H9 (cell line): ENCODE data around the gene ANKS1B. TPM values are rescaled to one million over a fixed set of nuclear protein-coding genes. Genes with fewer than 3 reads are reported as not detected.

Source experiments
- DNase-seq: peaks from one replicate; pipeline ENCODE4 v3.0.0-alpha.2; 2017
- H2AFZ ChIP-seq: one replicate; pipeline ENCODE4 v1.6.1; 2013; ENCODE audit warnings: mild to moderate bottlenecking, low read length, control low read depth, moderate library complexity
- H2AK5ac ChIP-seq: 2 replicates; pipeline ENCODE4 v1.6.1; 2013; ENCODE audit warnings: low read length, control low read depth, mixed read lengths; ENCODE audit not compliant: insufficient read length
- H2BK120ac ChIP-seq: one replicate; pipeline ENCODE4 v1.6.1; 2013; ENCODE audit warnings: low read depth, mild to moderate bottlenecking, low read length, control low read depth, inconsistent platforms; ENCODE audit not compliant: poor library complexity, severe bottlenecking
- H2BK12ac ChIP-seq: 2 replicates; pipeline ENCODE4 v1.6.1; 2013; ENCODE audit warnings: low read length, control low read depth, mixed read lengths, low read depth; ENCODE audit not compliant: insufficient read length
- H2BK15ac ChIP-seq: 2 replicates; pipeline ENCODE4 v1.6.1; 2013; ENCODE audit warnings: low read depth, low read length, control low read depth
- H2BK20ac ChIP-seq: one replicate; pipeline ENCODE4 v1.6.1; 2013; ENCODE audit warnings: low read depth, mild to moderate bottlenecking, low read length, control low read depth, inconsistent platforms; ENCODE audit not compliant: poor library complexity, severe bottlenecking
- H2BK5ac ChIP-seq: 2 replicates; pipeline ENCODE4 v1.6.1; 2013; ENCODE audit warnings: low read length, control low read depth, mixed read lengths; ENCODE audit not compliant: insufficient read length
- H3K14ac ChIP-seq: 2 replicates; pipeline ENCODE4 v1.6.1; 2013; ENCODE audit warnings: low read length, control low read depth; ENCODE audit not compliant: insufficient read depth
- H3K18ac ChIP-seq: 2 replicates; pipeline ENCODE4 v1.6.1; 2013; ENCODE audit warnings: low read depth, mild to moderate bottlenecking, mixed read lengths, low read length, control low read depth; ENCODE audit not compliant: insufficient read length
- H3K23ac ChIP-seq: 2 replicates; pipeline ENCODE4 v1.6.1; 2013; ENCODE audit warnings: low read length, control low read depth, mixed read lengths, low read depth; ENCODE audit not compliant: insufficient read length
- H3K23me2 ChIP-seq: 2 replicates; pipeline ENCODE4 v1.6.1; 2013; ENCODE audit warnings: low read depth, mild to moderate bottlenecking, mixed read lengths, low read length, control low read depth; ENCODE audit not compliant: insufficient read length, poor library complexity, severe bottlenecking
- H3K27ac ChIP-seq: 2 replicates; pipeline ENCODE4 v1.5.1; 2013; ENCODE audit warnings: low read length, control low read depth, mixed read lengths, low read depth; ENCODE audit not compliant: insufficient read length
- H3K27me3 ChIP-seq: 2 replicates; pipeline ENCODE4 v1.6.1; 2013; ENCODE audit warnings: low read length, control low read depth, inconsistent platforms; ENCODE audit not compliant: insufficient read depth
- H3K4ac ChIP-seq: 2 replicates; pipeline ENCODE4 v1.6.1; 2013; ENCODE audit warnings: low read depth, mild to moderate bottlenecking, control low read depth, inconsistent platforms, low read length, moderate library complexity
- H3K4me1 ChIP-seq: 2 replicates; pipeline ENCODE4 v1.6.1; 2013; ENCODE audit warnings: low read length, control low read depth, inconsistent platforms; ENCODE audit not compliant: insufficient read depth
- H3K4me2 ChIP-seq: 2 replicates; pipeline ENCODE4 v1.6.1; 2013; ENCODE audit warnings: low read length, control low read depth, mixed read lengths; ENCODE audit not compliant: insufficient read length, insufficient read depth
- H3K56ac ChIP-seq: 2 replicates; pipeline ENCODE4 v1.6.1; 2013; ENCODE audit warnings: low read depth, mild to moderate bottlenecking, mixed read lengths, low read length, control low read depth; ENCODE audit not compliant: insufficient read length
- H3K79me1 ChIP-seq: 2 replicates; pipeline ENCODE4 v1.6.1; 2013; ENCODE audit warnings: low read depth, mild to moderate bottlenecking, moderate library complexity, low read length, control low read depth, inconsistent platforms; ENCODE audit not compliant: insufficient read depth, poor library complexity, severe bottlenecking
- H3K79me2 ChIP-seq: 2 replicates; pipeline ENCODE4 v1.6.1; 2013; ENCODE audit warnings: low read length, control low read depth, inconsistent platforms; ENCODE audit not compliant: insufficient read depth
- H3K9ac ChIP-seq: 2 replicates; pipeline ENCODE4 v1.6.1; 2013; ENCODE audit warnings: low read length, control low read depth, mixed read lengths; ENCODE audit not compliant: insufficient read length; ENCODE audit errors: extremely low read depth
- H3K9me3 ChIP-seq: one replicate; pipeline ENCODE4 v1.6.1; 2013; ENCODE audit warnings: low read depth, low read length, inconsistent platforms; ENCODE audit not compliant: control insufficient read depth
- H3T11ph ChIP-seq: one replicate; pipeline ENCODE4 v1.6.1; 2013; ENCODE audit warnings: mild to moderate bottlenecking, low read length, control low read depth, inconsistent platforms
- H4K20me1 ChIP-seq: one replicate; pipeline ENCODE4 v1.6.1; 2013; ENCODE audit not compliant: control insufficient read depth, insufficient read length, insufficient read depth
- H4K5ac ChIP-seq: 2 replicates; pipeline ENCODE4 v1.6.1; 2013; ENCODE audit warnings: low read depth, mild to moderate bottlenecking, mixed read lengths, low read length, control low read depth; ENCODE audit not compliant: insufficient read length
- H4K8ac ChIP-seq: replicated peaks from 2 replicates; pipeline ENCODE4 v1.6.1; 2013; ENCODE audit warnings: low read length, control low read depth, mixed read lengths, low read depth; ENCODE audit not compliant: insufficient read length
- H4K91ac ChIP-seq: 2 replicates; pipeline ENCODE4 v1.6.1; 2013; ENCODE audit warnings: low read depth, mild to moderate bottlenecking, moderate library complexity, mixed read lengths, low read length, control low read depth; ENCODE audit not compliant: insufficient read length
- H3K27ac Mint-ChIP-seq, 3 experiments: 2 replicates in 2 of 3; 3 replicates in 1 of 3; pipeline ENCODE4 v1.8.0; 2020 to 2021; ENCODE audit warnings: mixed read lengths in 3 of 3, mild to moderate bottlenecking in 1 of 3, moderate library complexity in 1 of 3
- H3K27me3 Mint-ChIP-seq: 2 replicates; pipeline ENCODE4 v1.8.0; 2021; ENCODE audit warnings: low read depth, mild to moderate bottlenecking, moderate library complexity, mixed read lengths
- H3K36me3 Mint-ChIP-seq, 3 experiments: 2 replicates in 2 of 3; 3 replicates in 1 of 3; pipeline ENCODE4 v1.8.0; 2020 to 2021; ENCODE audit warnings: low read depth in 3 of 3, mixed read lengths in 3 of 3; ENCODE audit not compliant: insufficient read depth in 1 of 3
- H3K4me1 Mint-ChIP-seq, 2 experiments: 2 replicates each; pipeline ENCODE4 v1.8.0; 2020; ENCODE audit warnings: mixed read lengths in 2 of 2
- H3K4me3 Mint-ChIP-seq, 2 experiments: 2 replicates in 1 of 2; 3 replicates in 1 of 2; pipeline ENCODE4 v1.8.0; 2020 to 2021; ENCODE audit warnings: mild to moderate bottlenecking in 2 of 2, mixed read lengths in 2 of 2, moderate library complexity in 1 of 2
- H3K9me3 Mint-ChIP-seq, 2 experiments: 2 replicates in 1 of 2; 3 replicates in 1 of 2; pipeline ENCODE4 v1.8.0; 2020; ENCODE audit warnings: mild to moderate bottlenecking in 2 of 2, mixed read lengths in 2 of 2, moderate library complexity in 1 of 2
- WGBS: extraction: QIAGEN DNeasy Blood & Tissue Kit; methylation state at CpG from one replicate; pipeline ENCODE4 v1.1.7; 2013; ENCODE audit warnings: missing lambda C conversion rate, low lambda C conversion rate, mixed read lengths; ENCODE audit not compliant: insufficient read length; ENCODE audit errors: extremely low coverage; 5-methylcytosine and 5-hydroxymethylcytosine counted together
- total RNA-seq: library from RNA; stranded (reverse); gene quantifications from 2 replicates; pipeline ENCODE4 v1.2.1, GENCODE V29; 2021
- TF ChIP-seq, protein P1 (sequence below): fragments of 200-600 bp; sonication (generic); conservative IDR thresholded peaks from 3 replicates; pipeline ENCODE4 v1.8.0; 2021; ENCODE audit warnings: antibody characterized with exemption, mild to moderate bottlenecking

Gene ANKS1B
- total RNA-seq, 1 experiment from 2014 or later: 4.1 TPM

DNA sequence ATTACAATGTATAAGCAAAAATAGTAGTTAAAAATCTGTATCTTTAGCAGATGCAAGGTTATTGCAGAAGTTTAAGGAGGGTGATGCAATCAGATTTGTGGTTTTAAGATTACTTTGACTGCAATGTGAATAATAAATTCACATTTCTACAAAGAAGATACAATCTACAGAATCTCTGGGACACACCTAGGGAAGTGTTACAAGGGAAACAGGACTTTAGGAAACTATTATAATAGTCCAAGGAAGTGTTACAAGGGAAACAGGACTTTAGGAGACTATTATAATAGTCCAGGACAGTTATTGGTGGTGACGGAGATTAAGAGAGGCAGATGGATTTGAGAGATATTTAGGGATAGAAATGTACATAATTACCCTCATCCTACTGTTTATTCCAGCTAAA lies 491.5 kb downstream of the ANKS1B start:
- H2BK20ac ChIP-seq: no peak overlapping the region
- Mint-ChIP-seq H3K36me3 (no peaks in the 10 kb centered on the region), H3K4me1 (peaks cover 6 to 9% of the 10 kb centered on the region in 2 experiments), H3K27ac (no peak overlapping the region), H3K4me3 (no peak overlapping the region), H3K27me3 (no peaks in the 10 kb centered on the region), H3K9me3 (no peaks in the 10 kb centered on the region)
- no peaks in the 10 kb centered on the region for H3K9me3 ChIP-seq
- H2BK15ac ChIP-seq: no peak overlapping the region
- no peaks in the 10 kb centered on the region for H3K23me2 ChIP-seq
- no peak overlapping the region for H4K5ac ChIP-seq
- no peak overlapping the region for H3K56ac ChIP-seq
- DNase-seq: no peak
- H3T11ph ChIP-seq: no peak overlapping the region
- no peak overlapping the region for H3K4ac ChIP-seq
- no peak overlapping the region for H2BK12ac ChIP-seq
- no peak overlapping the region for H4K8ac ChIP-seq
- H2BK5ac ChIP-seq: no peak overlapping the region
- no peaks in the 10 kb centered on the region for H3K79me1 ChIP-seq
- no peak overlapping the region for H4K91ac ChIP-seq
- TF ChIP-seq, protein P1, sequence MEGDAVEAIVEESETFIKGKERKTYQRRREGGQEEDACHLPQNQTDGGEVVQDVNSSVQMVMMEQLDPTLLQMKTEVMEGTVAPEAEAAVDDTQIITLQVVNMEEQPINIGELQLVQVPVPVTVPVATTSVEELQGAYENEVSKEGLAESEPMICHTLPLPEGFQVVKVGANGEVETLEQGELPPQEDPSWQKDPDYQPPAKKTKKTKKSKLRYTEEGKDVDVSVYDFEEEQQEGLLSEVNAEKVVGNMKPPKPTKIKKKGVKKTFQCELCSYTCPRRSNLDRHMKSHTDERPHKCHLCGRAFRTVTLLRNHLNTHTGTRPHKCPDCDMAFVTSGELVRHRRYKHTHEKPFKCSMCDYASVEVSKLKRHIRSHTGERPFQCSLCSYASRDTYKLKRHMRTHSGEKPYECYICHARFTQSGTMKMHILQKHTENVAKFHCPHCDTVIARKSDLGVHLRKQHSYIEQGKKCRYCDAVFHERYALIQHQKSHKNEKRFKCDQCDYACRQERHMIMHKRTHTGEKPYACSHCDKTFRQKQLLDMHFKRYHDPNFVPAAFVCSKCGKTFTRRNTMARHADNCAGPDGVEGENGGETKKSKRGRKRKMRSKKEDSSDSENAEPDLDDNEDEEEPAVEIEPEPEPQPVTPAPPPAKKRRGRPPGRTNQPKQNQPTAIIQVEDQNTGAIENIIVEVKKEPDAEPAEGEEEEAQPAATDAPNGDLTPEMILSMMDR: no peak
- no peak overlapping the region for H2AFZ ChIP-seq
- H3K14ac ChIP-seq: no peak overlapping the region
- no peak overlapping the region for H3K18ac ChIP-seq
- H3K4me2 ChIP-seq: no peak overlapping the region
- no peaks in the 10 kb centered on the region for H4K20me1 ChIP-seq
- no peak overlapping the region for H3K23ac ChIP-seq
- no peaks in the 10 kb centered on the region for H3K79me2 ChIP-seq
- no peak overlapping the region for H3K27ac ChIP-seq
- no peak overlapping the region for H3K9ac ChIP-seq
- no peaks in the 10 kb centered on the region for H3K27me3 ChIP-seq
- no CpG with 5 or more reads among the region's 1 CpG for whole genome bisulfite sequencing
- peaks cover under 1% of the 10 kb centered on the region; the same call in 1 of the 2 replicates for H3K4me1 ChIP-seq
- no peak overlapping the region for H2BK120ac ChIP-seq
- H2AK5ac ChIP-seq: no peak overlapping the region
